Smooth muscle cell of trachea (primary cell): Measurements from ENCODE around the gene MSH5. TPM values are rescaled to one million over a fixed set of nuclear protein-coding genes. Genes with fewer than 3 reads are reported as not detected.

Source experiments
- total RNA-seq: library from RNA; depleted of rRNA; stranded (reverse); fragments of >200 nt; gene quantifications from 2 replicates; pipeline ENCODE4 v1.2.1, GENCODE V29; 2014

MSH5 gene
- total RNA-seq, 1 donor from 2014 or later, result 15.9 TPM

Other genes with a start within 250 kb of the MSH5 start
- 8.4 and 10.5 TPM in 2 replicates for gene MICB, start 241.9 kb upstream of the MSH5 start, total RNA-seq
- not detected in 2 replicates for gene MCCD1, start 211.0 kb upstream of the MSH5 start, total RNA-seq
- gene DDX39B, start 198.0 kb upstream of the MSH5 start, total RNA-seq, result 332 and 492 TPM in 2 replicates
- 5.5 and 5.7 TPM in 2 replicates for gene ATP6V1G2, start 193.4 kb upstream of the MSH5 start, total RNA-seq
- 23.3 and 41.0 TPM in 2 replicates for gene NFKBIL1, start 192.4 kb upstream of the MSH5 start, total RNA-seq
- not detected in 2 replicates for gene LTA, start 167.7 kb upstream of the MSH5 start, total RNA-seq
- not detected in 2 replicates for gene TNF, start 164.4 kb upstream of the MSH5 start, total RNA-seq
- not detected in 2 replicates for gene LTB, start 157.6 kb upstream of the MSH5 start, total RNA-seq
- gene LST1, start 153.7 kb upstream of the MSH5 start, total RNA-seq, result not detected in 2 replicates
- not detected in 2 replicates for gene NCR3, start 147.0 kb upstream of the MSH5 start, total RNA-seq
- gene AIF1, start 124.8 kb upstream of the MSH5 start, total RNA-seq, result not detected in 2 replicates
- 46.6 and 50.6 TPM in 2 replicates for gene PRRC2A, start 119.3 kb upstream of the MSH5 start, total RNA-seq
- gene BAG6, start 87.3 kb upstream of the MSH5 start, total RNA-seq, result 171 and 206 TPM in 2 replicates
- 1.0 and 1.3 TPM in 2 replicates for gene APOM, start 84.1 kb upstream of the MSH5 start, total RNA-seq
- 21.7 and 24.8 TPM in 2 replicates for gene C6orf47, start 79.2 kb upstream of the MSH5 start, total RNA-seq
- gene GPANK1, start 75.0 kb upstream of the MSH5 start, total RNA-seq, result 13.2 and 20.9 TPM in 2 replicates
- gene CSNK2B, start 73.9 kb upstream of the MSH5 start, total RNA-seq, result 112 and 124 TPM in 2 replicates
- gene LY6G5B, start 70.0 kb upstream of the MSH5 start, total RNA-seq, result 3.2 and 3.8 TPM in 2 replicates
- gene LY6G5C, start 58.9 kb upstream of the MSH5 start, total RNA-seq, result 0.66 and 0.73 TPM in 2 replicates
- gene ABHD16A, start 36.7 kb upstream of the MSH5 start, total RNA-seq, result 47.6 and 58.2 TPM in 2 replicates
- not detected in 2 replicates for gene LY6G6F, start 33.1 kb upstream of the MSH5 start, total RNA-seq
- gene LY6G6D, start 24.7 kb upstream of the MSH5 start, total RNA-seq, result not detected in 2 replicates
- gene LY6G6C, start 18.3 kb upstream of the MSH5 start, total RNA-seq, result not detected in 2 replicates
- gene MPIG6B, start 16.6 kb upstream of the MSH5 start, total RNA-seq, result not detected in 2 replicates
- 93.8 and 161 TPM in 2 replicates for gene DDAH2, start 10.7 kb upstream of the MSH5 start, total RNA-seq
- gene CLIC1, start 3.5 kb upstream of the MSH5 start, total RNA-seq, result 662 and 1,073 TPM in 2 replicates
- gene SAPCD1, start 22.7 kb downstream of the MSH5 start, total RNA-seq, result 1.3 and 1.9 TPM in 2 replicates
- 0.50 and 1.2 TPM in 2 replicates for gene VWA7, start 37.3 kb downstream of the MSH5 start, total RNA-seq
- gene VARS1, start 55.7 kb downstream of the MSH5 start, total RNA-seq, result 60.0 and 75.2 TPM in 2 replicates
- gene LSM2, start 67.0 kb downstream of the MSH5 start, total RNA-seq, result 19.4 and 39.1 TPM in 2 replicates
- gene HSPA1L, start 75.3 kb downstream of the MSH5 start, total RNA-seq, result 1.5 TPM in 2 replicates
- gene HSPA1A, start 75.5 kb downstream of the MSH5 start, total RNA-seq, result 98.0 and 168 TPM in 2 replicates
- 140 and 202 TPM in 2 replicates for gene HSPA1B, start 87.7 kb downstream of the MSH5 start, total RNA-seq
- 80.6 and 120 TPM in 2 replicates for gene NEU1, start 122.8 kb downstream of the MSH5 start, total RNA-seq
- gene SLC44A4, start 139.0 kb downstream of the MSH5 start, total RNA-seq, result 0.17 TPM in 1 of 2 replicates, not detected in the other
- gene EHMT2, start 157.7 kb downstream of the MSH5 start, total RNA-seq, result 62.0 and 93.5 TPM in 2 replicates
- gene ZBTB12, start 162.1 kb downstream of the MSH5 start, total RNA-seq, result 3.8 and 9.8 TPM in 2 replicates
- 2.8 and 13.1 TPM in 2 replicates for gene C2, start 187.7 kb downstream of the MSH5 start, total RNA-seq
- 24.1 and 45.0 TPM in 2 replicates for gene CFB, start 206.1 kb downstream of the MSH5 start, total RNA-seq
- gene NELFE, start 219.0 kb downstream of the MSH5 start, total RNA-seq, result 108 and 168 TPM in 2 replicates
- 57.7 and 89.3 TPM in 2 replicates for gene SKIC2, start 219.2 kb downstream of the MSH5 start, total RNA-seq
- 12.8 and 15.1 TPM in 2 replicates for gene DXO, start 232.1 kb downstream of the MSH5 start, total RNA-seq
- 4.1 and 11.6 TPM in 2 replicates for gene C4A, start 242.1 kb downstream of the MSH5 start, total RNA-seq